ENCODE data around the gene WDR82.

DNA sequence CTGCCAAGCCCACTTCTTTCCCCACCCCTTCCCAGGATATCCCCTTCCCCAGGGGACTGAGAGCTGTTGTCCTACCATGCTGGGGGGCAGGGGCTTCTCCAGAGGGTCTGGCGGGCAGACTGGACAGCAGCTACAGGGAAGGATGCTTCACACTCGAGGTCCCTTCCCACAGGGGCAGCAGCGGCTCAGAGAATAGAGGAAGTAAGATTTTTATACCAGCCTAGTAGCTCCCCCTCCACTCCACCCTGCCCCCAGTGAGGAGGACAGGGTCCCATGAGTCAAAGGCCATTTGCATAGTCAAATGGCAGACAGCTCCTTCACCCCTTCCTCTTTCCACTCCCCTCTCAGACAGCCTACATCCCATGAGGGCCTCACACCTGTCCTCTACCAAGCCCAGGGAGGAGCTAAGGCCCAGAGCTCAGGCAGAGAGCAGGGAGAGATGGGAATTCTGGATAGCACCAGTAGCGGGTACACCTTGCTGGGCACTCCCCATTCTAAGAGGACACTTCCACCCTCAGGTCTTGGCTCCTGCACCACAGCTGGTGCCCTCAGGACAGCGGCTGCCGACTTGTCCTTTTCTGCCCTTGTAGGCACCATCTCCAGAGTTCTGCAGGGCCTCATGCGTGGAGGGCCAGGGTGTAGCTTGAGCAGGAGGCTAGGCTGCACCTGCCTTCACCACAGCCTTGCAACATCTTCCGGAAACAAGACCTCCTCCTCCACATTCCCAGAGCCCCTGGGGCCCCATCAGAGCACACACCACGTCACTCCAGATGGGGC lies 52.8 kb downstream of the WDR82 start, which contains the start of gene TLR9:
- TF ChIP-seq, protein P1, sequence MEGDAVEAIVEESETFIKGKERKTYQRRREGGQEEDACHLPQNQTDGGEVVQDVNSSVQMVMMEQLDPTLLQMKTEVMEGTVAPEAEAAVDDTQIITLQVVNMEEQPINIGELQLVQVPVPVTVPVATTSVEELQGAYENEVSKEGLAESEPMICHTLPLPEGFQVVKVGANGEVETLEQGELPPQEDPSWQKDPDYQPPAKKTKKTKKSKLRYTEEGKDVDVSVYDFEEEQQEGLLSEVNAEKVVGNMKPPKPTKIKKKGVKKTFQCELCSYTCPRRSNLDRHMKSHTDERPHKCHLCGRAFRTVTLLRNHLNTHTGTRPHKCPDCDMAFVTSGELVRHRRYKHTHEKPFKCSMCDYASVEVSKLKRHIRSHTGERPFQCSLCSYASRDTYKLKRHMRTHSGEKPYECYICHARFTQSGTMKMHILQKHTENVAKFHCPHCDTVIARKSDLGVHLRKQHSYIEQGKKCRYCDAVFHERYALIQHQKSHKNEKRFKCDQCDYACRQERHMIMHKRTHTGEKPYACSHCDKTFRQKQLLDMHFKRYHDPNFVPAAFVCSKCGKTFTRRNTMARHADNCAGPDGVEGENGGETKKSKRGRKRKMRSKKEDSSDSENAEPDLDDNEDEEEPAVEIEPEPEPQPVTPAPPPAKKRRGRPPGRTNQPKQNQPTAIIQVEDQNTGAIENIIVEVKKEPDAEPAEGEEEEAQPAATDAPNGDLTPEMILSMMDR (IDR thresholded peaks at IDR 0.05; ENCODE audit: borderline replicate concordance, extremely low read depth, low read length, poor library complexity, severe bottlenecking), result no peak
- no peak for TF ChIP-seq EZH2 (IDR thresholded peaks at IDR 0.05; ENCODE audit: borderline replicate concordance, low read depth, low read length, severe bottlenecking)

Measured in DND-41 (cell line).